H9 (cell line): ENCODE data around the gene DCLK2. TPM values are rescaled to one million over a fixed set of nuclear protein-coding genes. Genes with fewer than 3 reads are reported as not detected.

Experiments used
- DNase-seq: peaks from one replicate; pipeline ENCODE4 v3.0.0-alpha.2; 2017
- H2AFZ ChIP-seq: one replicate; pipeline ENCODE4 v1.6.1; 2013; ENCODE audit warnings: mild to moderate bottlenecking, low read length, control low read depth, moderate library complexity
- H2AK5ac ChIP-seq: 2 replicates; pipeline ENCODE4 v1.6.1; 2013; ENCODE audit warnings: low read length, control low read depth, mixed read lengths; ENCODE audit not compliant: insufficient read length
- H2BK120ac ChIP-seq: one replicate; pipeline ENCODE4 v1.6.1; 2013; ENCODE audit warnings: low read depth, mild to moderate bottlenecking, low read length, control low read depth, inconsistent platforms; ENCODE audit not compliant: poor library complexity, severe bottlenecking
- H2BK12ac ChIP-seq: 2 replicates; pipeline ENCODE4 v1.6.1; 2013; ENCODE audit warnings: low read length, control low read depth, mixed read lengths, low read depth; ENCODE audit not compliant: insufficient read length
- H2BK15ac ChIP-seq: 2 replicates; pipeline ENCODE4 v1.6.1; 2013; ENCODE audit warnings: low read depth, low read length, control low read depth
- H2BK20ac ChIP-seq: one replicate; pipeline ENCODE4 v1.6.1; 2013; ENCODE audit warnings: low read depth, mild to moderate bottlenecking, low read length, control low read depth, inconsistent platforms; ENCODE audit not compliant: poor library complexity, severe bottlenecking
- H2BK5ac ChIP-seq: 2 replicates; pipeline ENCODE4 v1.6.1; 2013; ENCODE audit warnings: low read length, control low read depth, mixed read lengths; ENCODE audit not compliant: insufficient read length
- H3K14ac ChIP-seq: 2 replicates; pipeline ENCODE4 v1.6.1; 2013; ENCODE audit warnings: low read length, control low read depth; ENCODE audit not compliant: insufficient read depth
- H3K18ac ChIP-seq: 2 replicates; pipeline ENCODE4 v1.6.1; 2013; ENCODE audit warnings: low read depth, mild to moderate bottlenecking, mixed read lengths, low read length, control low read depth; ENCODE audit not compliant: insufficient read length
- H3K23ac ChIP-seq: 2 replicates; pipeline ENCODE4 v1.6.1; 2013; ENCODE audit warnings: low read length, control low read depth, mixed read lengths, low read depth; ENCODE audit not compliant: insufficient read length
- H3K23me2 ChIP-seq: 2 replicates; pipeline ENCODE4 v1.6.1; 2013; ENCODE audit warnings: low read depth, mild to moderate bottlenecking, mixed read lengths, low read length, control low read depth; ENCODE audit not compliant: insufficient read length, poor library complexity, severe bottlenecking
- H3K27ac ChIP-seq: 2 replicates; pipeline ENCODE4 v1.5.1; 2013; ENCODE audit warnings: low read length, control low read depth, mixed read lengths, low read depth; ENCODE audit not compliant: insufficient read length
- H3K27me3 ChIP-seq: 2 replicates; pipeline ENCODE4 v1.6.1; 2013; ENCODE audit warnings: low read length, control low read depth, inconsistent platforms; ENCODE audit not compliant: insufficient read depth
- H3K4ac ChIP-seq: 2 replicates; pipeline ENCODE4 v1.6.1; 2013; ENCODE audit warnings: low read depth, mild to moderate bottlenecking, control low read depth, inconsistent platforms, low read length, moderate library complexity
- H3K4me1 ChIP-seq: 2 replicates; pipeline ENCODE4 v1.6.1; 2013; ENCODE audit warnings: low read length, control low read depth, inconsistent platforms; ENCODE audit not compliant: insufficient read depth
- H3K4me2 ChIP-seq: 2 replicates; pipeline ENCODE4 v1.6.1; 2013; ENCODE audit warnings: low read length, control low read depth, mixed read lengths; ENCODE audit not compliant: insufficient read length, insufficient read depth
- H3K56ac ChIP-seq: 2 replicates; pipeline ENCODE4 v1.6.1; 2013; ENCODE audit warnings: low read depth, mild to moderate bottlenecking, mixed read lengths, low read length, control low read depth; ENCODE audit not compliant: insufficient read length
- H3K79me1 ChIP-seq: 2 replicates; pipeline ENCODE4 v1.6.1; 2013; ENCODE audit warnings: low read depth, mild to moderate bottlenecking, moderate library complexity, low read length, control low read depth, inconsistent platforms; ENCODE audit not compliant: insufficient read depth, poor library complexity, severe bottlenecking
- H3K79me2 ChIP-seq: 2 replicates; pipeline ENCODE4 v1.6.1; 2013; ENCODE audit warnings: low read length, control low read depth, inconsistent platforms; ENCODE audit not compliant: insufficient read depth
- H3K9ac ChIP-seq: 2 replicates; pipeline ENCODE4 v1.6.1; 2013; ENCODE audit warnings: low read length, control low read depth, mixed read lengths; ENCODE audit not compliant: insufficient read length; ENCODE audit errors: extremely low read depth
- H3K9me3 ChIP-seq: one replicate; pipeline ENCODE4 v1.6.1; 2013; ENCODE audit warnings: low read depth, low read length, inconsistent platforms; ENCODE audit not compliant: control insufficient read depth
- H3T11ph ChIP-seq: one replicate; pipeline ENCODE4 v1.6.1; 2013; ENCODE audit warnings: mild to moderate bottlenecking, low read length, control low read depth, inconsistent platforms
- H4K20me1 ChIP-seq: one replicate; pipeline ENCODE4 v1.6.1; 2013; ENCODE audit not compliant: control insufficient read depth, insufficient read length, insufficient read depth
- H4K5ac ChIP-seq: 2 replicates; pipeline ENCODE4 v1.6.1; 2013; ENCODE audit warnings: low read depth, mild to moderate bottlenecking, mixed read lengths, low read length, control low read depth; ENCODE audit not compliant: insufficient read length
- H4K8ac ChIP-seq: replicated peaks from 2 replicates; pipeline ENCODE4 v1.6.1; 2013; ENCODE audit warnings: low read length, control low read depth, mixed read lengths, low read depth; ENCODE audit not compliant: insufficient read length
- H4K91ac ChIP-seq: 2 replicates; pipeline ENCODE4 v1.6.1; 2013; ENCODE audit warnings: low read depth, mild to moderate bottlenecking, moderate library complexity, mixed read lengths, low read length, control low read depth; ENCODE audit not compliant: insufficient read length
- H3K27ac Mint-ChIP-seq, 3 experiments: 2 replicates in 2 of 3; 3 replicates in 1 of 3; pipeline ENCODE4 v1.8.0; 2020 to 2021; ENCODE audit warnings: mixed read lengths in 3 of 3, mild to moderate bottlenecking in 1 of 3, moderate library complexity in 1 of 3
- H3K27me3 Mint-ChIP-seq: 2 replicates; pipeline ENCODE4 v1.8.0; 2021; ENCODE audit warnings: low read depth, mild to moderate bottlenecking, moderate library complexity, mixed read lengths
- H3K36me3 Mint-ChIP-seq, 3 experiments: 2 replicates in 2 of 3; 3 replicates in 1 of 3; pipeline ENCODE4 v1.8.0; 2020 to 2021; ENCODE audit warnings: low read depth in 3 of 3, mixed read lengths in 3 of 3; ENCODE audit not compliant: insufficient read depth in 1 of 3
- H3K4me1 Mint-ChIP-seq, 2 experiments: 2 replicates each; pipeline ENCODE4 v1.8.0; 2020; ENCODE audit warnings: mixed read lengths in 2 of 2
- H3K4me3 Mint-ChIP-seq, 2 experiments: 2 replicates in 1 of 2; 3 replicates in 1 of 2; pipeline ENCODE4 v1.8.0; 2020 to 2021; ENCODE audit warnings: mild to moderate bottlenecking in 2 of 2, mixed read lengths in 2 of 2, moderate library complexity in 1 of 2
- H3K9me3 Mint-ChIP-seq, 2 experiments: 2 replicates in 1 of 2; 3 replicates in 1 of 2; pipeline ENCODE4 v1.8.0; 2020; ENCODE audit warnings: mild to moderate bottlenecking in 2 of 2, mixed read lengths in 2 of 2, moderate library complexity in 1 of 2
- CTCF ChIP-seq: fragments of 200-600 bp; sonication (generic); conservative IDR thresholded peaks from 3 replicates; pipeline ENCODE4 v1.8.0; 2021; ENCODE audit warnings: antibody characterized with exemption, mild to moderate bottlenecking
- WGBS: extraction: QIAGEN DNeasy Blood & Tissue Kit; methylation state at CpG from one replicate; pipeline ENCODE4 v1.1.7; 2013; ENCODE audit warnings: missing lambda C conversion rate, low lambda C conversion rate, mixed read lengths; ENCODE audit not compliant: insufficient read length; ENCODE audit errors: extremely low coverage; 5-methylcytosine and 5-hydroxymethylcytosine counted together
- total RNA-seq: library from RNA; stranded (reverse); gene quantifications from 2 replicates; pipeline ENCODE4 v1.2.1, GENCODE V29; 2021

Gene DCLK2
- total RNA-seq, 1 experiment from 2014 or later: 0.33 TPM

DNA sequence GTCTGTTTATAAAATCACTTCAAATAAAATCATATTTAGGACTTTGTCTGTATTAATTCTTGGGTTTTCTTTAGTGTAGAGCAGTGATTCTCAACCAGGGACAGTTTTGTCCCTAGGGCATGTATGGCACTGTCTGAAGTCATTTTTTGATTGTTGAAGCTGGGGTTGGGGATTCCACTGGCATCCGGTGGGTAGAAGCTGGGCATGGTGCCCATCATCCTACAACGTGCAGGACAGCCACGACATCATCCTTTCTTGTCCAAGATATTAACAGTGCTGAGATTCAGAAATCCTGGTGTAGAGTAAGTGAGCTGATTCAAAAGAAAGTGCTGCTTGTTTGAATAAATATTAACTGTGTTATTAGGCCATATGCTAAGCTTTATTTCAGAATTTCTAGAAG is 28.6 kb downstream of the DCLK2 start:
- Mint-ChIP-seq H3K4me1 (no peaks in the 10 kb centered on the region), H3K36me3 (no peaks in the 10 kb centered on the region), H3K9me3 (no peaks in the 10 kb centered on the region), H3K27me3 (peaks cover 5% of the 10 kb centered on the region; the same call in 1 of the 2 replicates), H3K4me3 (no peak overlapping the region), H3K27ac (no peak overlapping the region)
- Histone ChIP-seq H3K4me1 (no peaks in the 10 kb centered on the region), H3K79me2 (no peaks in the 10 kb centered on the region), H3K4ac (no peak overlapping the region), H2BK20ac (no peak overlapping the region), H2BK5ac (no peak overlapping the region), H2BK120ac (no peak overlapping the region), H3K27ac (no peak overlapping the region), H3T11ph (no peak overlapping the region), H3K23me2 (no peaks in the 10 kb centered on the region), H4K91ac (no peak overlapping the region), H3K79me1 (no peaks in the 10 kb centered on the region), H4K5ac (no peak overlapping the region), H3K56ac (no peak overlapping the region), H2BK12ac (no peak overlapping the region), H4K20me1 (no peaks in the 10 kb centered on the region), H3K9ac (no peak overlapping the region), H3K14ac (no peak overlapping the region), H4K8ac (no peak overlapping the region), H3K9me3 (no peaks in the 10 kb centered on the region), H3K4me2 (no peak overlapping the region), H3K27me3 (no peaks in the 10 kb centered on the region), H3K18ac (no peak overlapping the region), H2BK15ac (no peak overlapping the region), H2AK5ac (no peak overlapping the region), H3K23ac (no peak overlapping the region), H2AFZ (no peak overlapping the region)
- TF ChIP-seq CTCF: no peak
- WGBS: no CpG with 5 or more reads among the region's 3 CpGs
- DNase-seq: no peak
